GM12892 (cell line): ENCODE data around the gene AAK1.

Source experiments
- POLR2A ChIP-seq: IDR thresholded peaks from 2 replicates; pipeline ENCODE4 v1.6.1; 2011; ENCODE audit warnings: low read depth, low read length, control low read depth
- POLR2AphosphoS5 ChIP-seq: IDR thresholded peaks from 2 replicates; pipeline ENCODE4 v1.6.1; 2011; ENCODE audit warnings: low read depth, low read length, control low read depth

DNA sequence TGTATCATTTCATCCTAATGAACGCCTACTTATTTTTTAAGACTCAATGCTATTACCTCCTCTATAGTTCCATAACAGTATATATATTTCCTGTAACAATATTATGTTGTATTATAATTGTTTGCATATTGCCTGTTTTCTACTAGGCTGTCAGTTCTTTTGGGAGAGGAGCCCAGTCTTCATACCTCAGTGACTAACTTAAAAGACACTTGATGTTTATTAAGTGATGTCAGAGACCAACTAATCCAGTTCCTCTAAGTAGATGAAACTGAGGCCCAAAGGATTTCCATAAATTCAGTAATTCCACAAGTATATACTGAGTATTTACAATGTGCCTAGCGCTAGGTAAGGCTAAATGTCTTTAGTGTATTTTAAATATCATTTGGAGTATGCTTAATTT, 48.9 kb upstream of the AAK1 start:
- TF ChIP-seq POLR2A: no peak
- no peak for TF ChIP-seq POLR2AphosphoS5
